ENCODE results near the gene ZNF579. TPM values are rescaled to one million over a fixed set of nuclear protein-coding genes. Genes with fewer than 3 reads are reported as not detected.

ZNF579 gene
- total and polyA plus RNA-seq, 2 donors (not counting 3 experiments of a cell fraction or from before 2014, with no cell fraction given), result 11.6 to 15.7 TPM

- FAIRE-seq, result peak; percentile 94
- dilution Hi-C loops (cut with MboI; ENCODE audit: extremely low pct_ligation_motif_present, low sequenced_read_pairs) (no loop called here), intact Hi-C loops (cut with micrococcal nuclease) (loop anchor here (1.0 to 2.0 kb wide), 7 partner anchors 12 to 482 kb away; partner anchors contain the start of genes KMT5C, PPP1R12C, ZNF579 and ZNF784)
- no peaks in the 10 kb centered on the region for H4K20me1 ChIP-seq (replicated peaks; ENCODE audit: control insufficient read depth, extremely low read depth, insufficient read depth, low read length)
- peak overlapping the region; percentile 97 for H3K9ac ChIP-seq (replicated peaks; ENCODE audit: extremely low read depth, insufficient read depth, low read length)
- no TSS peak for BruUV-seq (replicated peaks)
- peaks cover 8% of the 10 kb centered on the region for H3K4me1 ChIP-seq (ENCODE audit: control insufficient read depth, extremely low read depth, insufficient read depth, low read length)
- no peaks in the 10 kb centered on the region for H3K27me3 ChIP-seq (ENCODE audit: control insufficient read depth in 2 of 2, insufficient read depth in 2 of 2, low read length in 2 of 2)
- peak overlapping the region; percentile 98 for H3K27ac ChIP-seq (ENCODE audit: insufficient read depth, low read depth, low read length)
- H3K36me3 ChIP-seq (ENCODE audit: control insufficient read depth in 2 of 2, extremely low read depth in 1 of 2, insufficient read depth in 2 of 2, low read length in 2 of 2), result peaks cover 3 to 14% of the 10 kb centered on the region in 2 experiments
- H3K4me3 ChIP-seq (replicated peaks in 1 of 3; ENCODE audit: insufficient read depth in 1 of 3, low read depth in 1 of 3, low read length in 3 of 3), result peak overlapping the region; percentile 78 to 92 (median 89)
- H3K4me2 ChIP-seq (ENCODE audit: insufficient read depth, low read length), result no peak overlapping the region
- POLR2A ChIA-PET, result interaction anchor here (0.6 to 2.2 kb wide), 10 partner anchors 10 to 191 kb away, joined by 3 to 8 read pairs (median 5); partner anchors contain the start of genes UBE2S and ZNF784
- H3K9me3 ChIP-seq (replicated peaks; ENCODE audit: control insufficient read depth, insufficient read depth, low read length), result no peaks in the 10 kb centered on the region
- H3K79me2 ChIP-seq (ENCODE audit: control insufficient read depth, insufficient read depth, low read length), result peaks cover 2% of the 10 kb centered on the region
- no peak overlapping the region for H2AFZ ChIP-seq (ENCODE audit: low read depth, low read length)
- TF ChIP-seq FOS (IDR thresholded peaks at IDR 0.05; ENCODE audit: borderline replicate concordance, insufficient read depth, low read length), result no peak
- TF ChIP-seq POLR2AphosphoS5 (IDR thresholded peaks at IDR 0.05; ENCODE audit: insufficient read depth, low read depth, low read length), result peak; percentile 73
- CTCF ChIA-PET, result interaction anchor here (1.0 to 1.8 kb wide), 11 partner anchors 11 to 131 kb away, joined by 3 to 8 read pairs (median 4); partner anchors contain the start of gene U2AF2
- peak; percentile 96 for DNase-seq (ENCODE audit: low read depth, low spot score)
- no peaks in the 10 kb centered on the region for H3K9me1 ChIP-seq (replicated peaks; ENCODE audit: control insufficient read depth, extremely low read depth, insufficient read depth, low read length)
Observed at GRCh38 chr19:55598719-55599467, 18.2 kb upstream of the ZNF579 start.

DNA sequence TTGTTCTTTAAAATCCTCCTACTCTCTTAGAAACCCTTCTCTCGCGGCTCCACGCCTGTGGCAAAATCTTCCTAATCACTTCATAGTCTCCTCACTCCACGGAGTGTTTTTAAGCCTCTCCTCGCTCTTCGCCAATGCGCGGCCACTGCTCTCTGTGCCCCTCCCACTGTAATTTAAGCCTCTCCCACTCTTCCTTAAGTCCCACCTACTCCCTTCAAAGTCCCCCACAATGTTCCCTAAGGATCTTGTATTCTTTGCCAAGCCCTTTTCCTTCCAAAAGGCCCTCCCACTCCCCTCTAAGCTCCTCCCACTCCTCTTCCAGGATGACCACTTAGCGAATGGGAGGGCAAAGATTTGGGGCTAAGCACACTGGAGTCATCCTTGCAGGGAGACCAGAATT is 17.4 kb upstream of the ZNF579 start:
- POLR2A ChIA-PET, result interaction anchor here (0.6 to 1.8 kb wide), 2 partner anchors 26 to 341 kb away, joined by 7 to 8 read pairs; partner anchors contain the start of gene ZNF784
- Histone ChIP-seq H3K9me1 (replicated peaks; ENCODE audit: control insufficient read depth, extremely low read depth, insufficient read depth, low read length) (no peaks in the 10 kb centered on the region), H4K20me1 (replicated peaks; ENCODE audit: control insufficient read depth, extremely low read depth, insufficient read depth, low read length) (no peaks in the 10 kb centered on the region), H3K4me1 (ENCODE audit: control insufficient read depth, extremely low read depth, insufficient read depth, low read length) (peaks cover 8% of the 10 kb centered on the region), H3K27ac (ENCODE audit: insufficient read depth, low read depth, low read length) (no peak overlapping the region), H2AFZ (ENCODE audit: low read depth, low read length) (no peak overlapping the region), H3K9ac (replicated peaks; ENCODE audit: extremely low read depth, insufficient read depth, low read length) (no peak overlapping the region), H3K36me3 (ENCODE audit: control insufficient read depth in 2 of 2, extremely low read depth in 1 of 2, insufficient read depth in 2 of 2, low read length in 2 of 2) (peaks cover 3 to 14% of the 10 kb centered on the region in 2 experiments), H3K4me2 (ENCODE audit: insufficient read depth, low read length) (no peak overlapping the region), H3K4me3 (replicated peaks in 1 of 3; ENCODE audit: insufficient read depth in 1 of 3, low read depth in 1 of 3, low read length in 3 of 3) (no peak overlapping the region), H3K79me2 (ENCODE audit: control insufficient read depth, insufficient read depth, low read length) (peaks cover 2% of the 10 kb centered on the region), H3K9me3 (replicated peaks; ENCODE audit: control insufficient read depth, insufficient read depth, low read length) (no peaks in the 10 kb centered on the region), H3K27me3 (ENCODE audit: control insufficient read depth in 2 of 2, insufficient read depth in 2 of 2, low read length in 2 of 2) (no peaks in the 10 kb centered on the region)
- TF ChIP-seq GATA2 (IDR thresholded peaks at IDR 0.05; ENCODE audit: insufficient read depth, insufficient read length, low read depth, low read length) (no peak), FOS (IDR thresholded peaks at IDR 0.05; ENCODE audit: borderline replicate concordance, insufficient read depth, low read length) (no peak), POLR2A (IDR thresholded peaks at IDR 0.05; ENCODE audit: low read depth, low read length) (no peak), CTCF (IDR thresholded peaks at IDR 0.05; ENCODE audit: extremely low read depth in 1 of 2, insufficient read depth in 1 of 2, low read depth in 1 of 2, low read length in 2 of 2) (no peak), JUN (IDR thresholded peaks at IDR 0.05; ENCODE audit: borderline replicate concordance, insufficient read depth, insufficient read length, low read depth) (no peak), POLR2AphosphoS5 (IDR thresholded peaks at IDR 0.05; ENCODE audit: insufficient read depth, low read depth, low read length) (no peak), MYC (IDR thresholded peaks at IDR 0.05; ENCODE audit: low read depth, low read length) (no peak), EZH2 (IDR thresholded peaks at IDR 0.05; ENCODE audit: borderline replicate concordance, low read depth, low read length, severe bottlenecking) (no peak)
- TF ChIP-seq, protein P1, sequence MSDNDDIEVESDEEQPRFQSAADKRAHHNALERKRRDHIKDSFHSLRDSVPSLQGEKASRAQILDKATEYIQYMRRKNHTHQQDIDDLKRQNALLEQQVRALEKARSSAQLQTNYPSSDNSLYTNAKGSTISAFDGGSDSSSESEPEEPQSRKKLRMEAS (IDR thresholded peaks at IDR 0.05; ENCODE audit: insufficient read depth, insufficient read length), result no peak
- CTCF ChIA-PET, result interaction anchor here (1.3 kb wide), 1 partner anchor 42 kb away, joined by 4 read pairs; no protein-coding TSS in a partner anchor
- FAIRE-seq, result no peak
- intact Hi-C loops (cut with micrococcal nuclease), result loop anchor here (2.0 kb wide), 2 partner anchors 17 to 81 kb away; partner anchors contain the start of gene ZNF579
- dilution Hi-C loops (cut with MboI; ENCODE audit: extremely low pct_ligation_motif_present, low sequenced_read_pairs), result no loop called here
- no TSS peak for BruUV-seq (replicated peaks)
- no peak for DNase-seq (ENCODE audit: low read depth, low spot score)
